Measurements from ENCODE around the gene C6orf132.
A peak's percentile ranks its signal among the peaks of the same experiment; 100 is the strongest.
"Not testable (repeated sequence)": the region's sequence is repeated elsewhere in the genome, so short reads cannot be mapped to it uniquely, and the experiment has no call there.

Gene C6orf132, protein sequence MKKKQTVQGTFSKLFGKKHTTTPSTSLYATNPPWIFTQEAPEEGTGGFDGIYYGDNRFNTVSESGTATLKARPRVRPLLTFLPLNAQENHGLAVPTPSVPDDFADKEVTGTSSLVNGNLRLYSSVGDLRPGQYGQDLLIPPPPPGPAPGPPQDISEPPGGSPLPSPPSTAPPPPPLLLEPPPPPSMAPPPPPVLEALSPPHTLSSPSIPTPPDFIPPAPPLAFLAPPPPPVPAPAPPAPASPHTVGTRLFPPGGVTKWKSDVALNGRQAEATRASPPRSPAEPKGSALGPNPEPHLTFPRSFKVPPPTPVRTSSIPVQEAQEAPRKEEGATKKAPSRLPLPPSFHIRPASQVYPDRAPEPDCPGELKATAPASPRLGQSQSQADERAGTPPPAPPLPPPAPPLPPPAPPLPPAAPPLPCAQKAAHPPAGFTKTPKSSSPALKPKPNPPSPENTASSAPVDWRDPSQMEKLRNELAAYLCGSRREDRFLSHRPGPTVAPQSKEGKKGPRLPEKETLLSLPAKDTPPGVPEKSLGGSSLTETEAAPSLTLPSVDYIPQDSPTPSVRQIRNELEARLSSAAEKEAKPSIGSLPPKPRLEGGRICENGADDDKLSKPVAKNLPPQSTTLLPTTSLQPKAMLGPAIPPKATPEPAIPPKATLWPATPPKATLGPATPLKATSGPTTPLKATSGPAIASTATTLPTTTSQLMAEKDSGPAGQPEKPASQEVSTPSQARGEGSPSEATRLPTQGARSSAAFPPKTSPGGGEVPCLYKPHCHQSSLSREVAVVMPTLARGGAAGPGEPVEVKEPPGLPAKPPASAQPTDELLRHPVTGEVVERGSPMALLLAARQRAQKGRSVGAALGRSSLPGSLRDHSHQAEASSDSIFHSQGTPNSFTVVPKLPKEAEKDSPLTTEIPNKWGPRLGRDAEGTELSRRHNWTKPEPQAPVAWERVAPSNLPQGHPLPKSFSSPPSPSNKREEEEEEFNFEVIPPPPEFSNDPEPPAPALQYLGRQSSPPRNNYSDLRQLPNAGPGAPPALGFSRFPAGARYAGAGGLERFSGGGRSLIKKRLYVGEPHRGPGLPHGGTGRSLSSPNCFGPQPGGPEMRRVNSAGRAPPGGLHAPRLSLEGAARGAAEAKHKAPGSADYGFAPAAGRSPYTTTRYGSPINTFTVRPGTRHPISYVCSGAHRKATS

DNA sequence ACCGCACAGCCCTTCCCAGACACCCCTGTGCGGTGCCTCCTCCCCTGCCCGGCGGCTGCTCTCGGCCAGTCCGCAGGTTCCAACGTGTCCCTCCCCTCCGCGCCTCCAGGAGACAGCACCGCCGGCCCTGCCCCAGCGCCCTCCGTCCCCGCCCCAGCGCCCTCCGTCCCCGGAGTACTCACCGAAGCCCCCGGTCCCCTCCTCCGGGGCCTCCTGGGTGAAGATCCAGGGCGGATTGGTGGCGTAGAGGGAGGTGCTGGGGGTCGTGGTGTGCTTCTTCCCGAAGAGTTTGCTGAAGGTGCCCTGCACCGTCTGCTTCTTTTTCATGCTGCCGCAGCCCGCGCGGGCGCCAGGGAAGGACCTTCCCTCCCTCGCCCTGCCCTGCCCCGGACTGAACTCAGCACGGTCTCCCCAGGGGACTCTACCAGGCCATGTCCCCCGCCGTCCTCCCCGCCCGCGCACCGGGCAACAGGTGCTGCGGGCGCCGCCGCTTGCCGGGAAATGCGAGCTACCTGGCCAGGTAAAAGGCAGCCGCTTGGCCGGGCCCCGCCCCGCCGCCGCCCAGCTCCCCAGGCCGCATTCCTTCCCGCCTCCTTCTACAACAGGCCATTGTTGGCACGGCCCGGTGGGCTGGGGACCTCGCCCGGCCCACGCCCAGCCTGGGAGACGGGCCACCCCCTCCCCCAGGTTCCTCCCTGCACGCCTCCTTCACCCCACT lies at the start of gene C6orf132:
C6orf132 (minus strand) TSS at position 503 of the 718 bp plus-strand sequence; CDS start at position 327, 176 bp downstream.
- DNase-seq: no peak
- intact Hi-C loops (cut with DNase I): no loop called here

DNA sequence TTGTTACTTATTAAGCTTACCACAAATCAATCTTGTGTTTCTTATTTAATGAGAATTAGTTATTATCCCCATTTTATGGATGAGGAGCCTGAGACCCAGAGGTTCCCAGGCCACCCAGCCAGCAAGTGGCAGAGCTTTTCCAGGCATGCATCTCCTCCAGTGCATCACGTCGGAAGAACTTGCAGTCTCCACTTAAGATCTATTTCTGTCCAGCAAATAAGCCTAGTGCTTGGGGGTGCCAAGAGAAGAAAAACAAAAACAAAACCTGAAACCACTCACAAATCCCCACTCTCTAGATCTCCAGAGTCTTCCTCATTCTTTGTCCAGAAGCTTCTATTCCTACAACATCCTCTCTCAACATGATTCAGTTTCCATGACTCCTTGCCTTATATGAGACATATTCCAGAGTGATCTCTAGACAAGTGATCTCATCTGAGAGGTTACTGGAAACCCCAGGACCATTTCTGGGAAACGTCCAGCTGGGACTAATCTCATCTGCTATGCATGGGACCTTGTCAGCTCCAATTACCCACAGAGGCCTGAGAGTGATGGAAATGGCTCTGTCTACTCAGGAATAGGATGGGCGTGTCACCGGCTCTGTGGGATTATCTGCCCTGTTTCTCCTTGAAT lies 48.2 kb upstream of the C6orf132 start:
- intact Hi-C loops (cut with DNase I): no loop called here
- no peak for DNase-seq

DNA sequence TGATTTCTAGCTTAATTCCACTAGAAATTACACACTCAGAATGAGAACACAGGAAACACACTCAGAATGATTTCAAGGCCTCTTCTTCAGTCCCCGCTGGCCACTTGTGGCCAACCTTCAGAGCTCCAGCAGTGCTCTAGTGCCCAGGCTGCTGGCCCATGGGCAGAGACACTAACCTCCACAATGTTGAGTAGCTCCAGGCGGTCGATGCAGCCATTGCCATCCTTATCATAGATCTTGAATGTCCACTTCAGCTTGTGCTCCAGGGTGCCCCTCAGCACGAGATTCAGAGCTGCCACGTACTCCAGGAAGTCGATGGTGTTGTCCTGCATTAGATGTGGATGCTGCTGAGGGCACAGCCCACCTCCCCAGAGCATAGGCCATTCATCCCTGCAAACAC lies 46.0 kb upstream of the C6orf132 start:
- peak in 1 of 10 donors; percentile 31 for DNase-seq
- intact Hi-C loops (cut with DNase I): no loop called here

DNA sequence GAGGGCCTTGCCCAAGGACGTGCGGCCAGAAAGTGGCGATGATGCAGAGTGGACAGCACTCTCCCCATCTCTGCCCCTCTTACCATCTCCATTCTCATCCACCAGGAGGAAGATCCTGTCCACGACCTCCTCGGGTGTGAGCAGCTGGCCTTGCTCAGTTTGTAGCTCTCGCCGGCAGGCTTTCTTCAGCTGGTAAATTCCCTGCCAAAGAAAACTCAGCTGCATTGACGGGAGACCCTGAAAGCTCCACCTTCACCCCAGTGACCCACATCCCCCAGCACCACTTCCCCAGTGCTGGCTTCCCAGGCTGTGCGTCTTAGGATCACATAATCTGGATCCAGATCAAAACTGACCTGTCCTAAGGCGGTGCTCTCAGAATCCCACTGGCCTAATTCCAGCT lies 43.2 kb upstream of the C6orf132 start:
- DNase-seq: peak in 1 of 10 donors; percentile 29
- intact Hi-C loops (cut with DNase I): no loop called here

DNA sequence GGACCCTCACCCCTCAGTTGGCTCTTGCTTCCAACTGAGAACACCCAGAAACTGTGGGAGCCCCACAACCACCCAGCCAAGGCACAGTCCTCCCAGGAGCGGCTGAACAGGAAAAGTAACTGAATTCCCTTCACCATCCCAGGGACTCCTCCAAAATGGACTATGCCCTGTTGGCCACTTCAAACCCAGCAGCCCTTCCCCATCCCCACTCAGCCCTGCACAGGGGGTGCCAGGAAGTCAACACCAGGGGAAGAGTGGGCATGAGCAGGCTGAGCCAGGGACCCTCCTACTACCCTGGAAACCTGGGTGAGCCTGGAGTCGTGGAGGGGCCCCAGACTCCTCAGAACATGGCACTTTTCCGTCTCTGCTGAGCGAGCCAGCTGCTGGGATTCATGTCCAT lies 42.1 kb upstream of the C6orf132 start:
- no peak for DNase-seq
- intact Hi-C loops (cut with DNase I): no loop called here

DNA sequence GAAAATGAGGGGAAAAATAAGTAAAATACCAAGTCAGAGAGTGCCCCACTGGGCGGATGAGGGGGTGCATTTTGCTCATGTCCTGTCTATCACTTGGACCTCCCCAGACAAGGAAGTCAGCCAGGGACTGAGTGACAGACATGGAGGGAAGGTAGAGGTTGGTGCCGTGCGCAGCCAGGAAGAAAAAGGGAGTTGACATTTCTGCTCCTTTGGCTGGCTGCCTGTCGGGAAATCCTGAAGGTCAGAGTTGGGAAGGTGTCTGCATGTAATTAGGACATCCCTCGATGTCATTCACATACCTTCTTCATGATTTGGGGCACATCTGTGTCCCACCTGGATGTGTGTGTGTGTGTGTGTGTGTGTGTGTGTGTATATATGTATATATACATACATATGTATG lies 39.7 kb upstream of the C6orf132 start:
- DNase-seq: no peak
- intact Hi-C loops (cut with DNase I): no loop called here

DNA sequence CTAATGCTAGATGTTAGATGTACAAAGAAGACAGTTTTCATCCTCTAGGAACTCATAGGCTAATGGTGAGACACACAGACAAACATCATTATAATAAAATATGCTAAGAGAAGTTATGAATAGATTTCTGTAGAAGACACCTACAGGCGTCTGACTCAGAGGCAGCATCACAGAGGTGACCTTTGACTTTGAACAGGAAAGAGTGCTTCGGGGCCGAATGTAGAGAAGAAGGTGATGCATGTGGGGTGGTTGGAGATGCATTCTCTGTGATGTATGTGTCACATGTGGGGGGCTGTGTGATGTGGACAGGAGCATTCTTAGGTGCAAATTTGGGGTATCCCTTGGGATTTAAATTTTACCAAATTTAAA lies 37.5 kb upstream of the C6orf132 start:
- no peak for DNase-seq
- intact Hi-C loops (cut with DNase I): no loop called here

DNA sequence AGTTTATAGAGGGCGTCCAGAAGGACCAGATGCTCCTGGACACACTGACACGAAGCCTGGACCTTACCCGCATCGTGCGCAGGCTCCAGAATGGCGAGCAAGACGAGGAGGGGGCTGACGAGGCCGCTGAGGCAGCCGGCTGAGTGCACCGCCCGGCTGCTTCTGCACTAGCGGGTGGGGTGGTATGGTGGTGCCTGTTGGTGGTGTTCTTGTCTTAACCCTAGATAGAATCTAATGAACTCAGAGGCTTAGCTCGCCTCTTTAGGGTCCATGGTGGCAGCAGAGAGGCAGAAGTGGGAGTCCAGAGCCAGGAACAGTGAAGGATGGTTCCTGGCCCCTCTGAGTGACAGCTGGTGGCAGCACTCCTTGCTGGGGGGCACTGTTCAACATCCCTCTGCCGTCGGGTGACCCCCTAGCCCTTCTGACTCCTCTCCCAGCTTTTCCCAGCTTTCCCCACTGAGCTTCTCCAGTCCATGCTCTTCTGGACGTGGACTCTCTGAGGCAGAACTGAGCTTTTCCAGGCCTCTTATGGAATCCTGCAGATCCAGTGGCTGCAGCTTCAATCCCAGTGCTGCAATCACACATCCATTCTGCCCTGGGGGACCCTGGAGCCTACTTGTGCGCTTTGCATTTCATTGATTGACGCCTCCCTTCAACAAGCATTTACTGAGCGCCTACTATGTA lies 37.0 kb upstream of the C6orf132 start:
- intact Hi-C loops (cut with DNase I): no loop called here
- DNase-seq: no peak

DNA sequence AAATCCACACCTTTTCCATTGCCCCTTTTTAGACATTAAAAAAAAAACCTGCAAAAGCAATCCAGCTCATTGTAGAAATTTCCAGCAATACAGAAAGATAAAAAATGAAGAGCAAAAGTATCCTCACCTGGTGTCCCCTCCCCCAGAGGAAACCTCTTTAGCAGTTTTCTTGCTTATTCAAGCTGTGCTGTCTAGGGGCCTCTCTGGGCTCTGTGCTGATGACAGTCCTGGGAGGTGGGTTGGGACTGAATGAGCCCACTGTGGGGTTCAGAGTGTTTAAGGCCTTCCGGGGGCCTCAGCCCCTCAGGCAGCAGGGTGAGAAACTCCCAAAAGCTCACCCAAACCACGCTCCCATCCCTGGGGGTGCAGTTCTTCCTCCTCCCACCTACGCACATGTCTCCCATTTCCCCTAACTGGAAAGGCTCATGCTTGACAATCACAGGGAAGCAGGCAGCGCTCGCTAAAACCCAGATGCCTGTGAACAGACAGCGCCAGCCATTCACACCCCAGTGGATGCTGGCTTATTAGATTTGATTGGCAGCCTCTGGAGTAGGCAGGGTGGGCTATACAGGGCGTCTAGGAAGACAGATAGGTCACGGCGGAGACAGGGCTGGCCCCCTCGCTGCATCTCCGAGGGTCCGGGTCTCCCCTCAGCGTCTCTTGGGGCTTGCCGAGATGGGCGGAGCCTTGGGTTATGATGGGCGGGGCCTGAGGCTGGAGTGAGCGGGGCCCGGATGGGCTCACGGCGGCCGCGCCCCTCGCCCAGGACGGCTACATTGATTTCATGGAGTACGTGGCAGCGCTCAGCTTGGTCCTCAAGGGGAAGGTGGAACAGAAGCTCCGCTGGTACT lies 35.3 kb upstream of the C6orf132 start:
- no peak for DNase-seq
- intact Hi-C loops (cut with DNase I): no loop called here

DNA sequence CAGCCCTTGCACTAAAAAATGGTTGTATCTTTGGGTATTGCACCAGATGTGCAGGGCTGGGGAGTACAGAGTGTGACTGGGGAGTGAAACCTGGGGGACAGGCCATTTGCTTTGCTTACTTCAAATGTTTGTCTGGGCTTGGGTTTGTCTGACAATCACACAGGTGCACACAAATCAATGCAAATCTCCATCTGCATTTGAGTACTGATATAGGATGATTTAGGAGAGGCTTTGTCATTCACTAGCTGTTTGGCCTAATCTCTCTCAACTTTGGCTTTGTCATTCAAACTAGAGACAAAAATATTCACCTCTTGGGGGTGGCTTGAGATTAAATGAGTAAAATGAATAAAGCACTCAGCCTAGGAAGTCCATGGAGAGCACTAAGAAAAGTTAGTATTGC lies 34.6 kb upstream of the C6orf132 start:
- intact Hi-C loops (cut with DNase I): no loop called here
- DNase-seq: no peak

DNA sequence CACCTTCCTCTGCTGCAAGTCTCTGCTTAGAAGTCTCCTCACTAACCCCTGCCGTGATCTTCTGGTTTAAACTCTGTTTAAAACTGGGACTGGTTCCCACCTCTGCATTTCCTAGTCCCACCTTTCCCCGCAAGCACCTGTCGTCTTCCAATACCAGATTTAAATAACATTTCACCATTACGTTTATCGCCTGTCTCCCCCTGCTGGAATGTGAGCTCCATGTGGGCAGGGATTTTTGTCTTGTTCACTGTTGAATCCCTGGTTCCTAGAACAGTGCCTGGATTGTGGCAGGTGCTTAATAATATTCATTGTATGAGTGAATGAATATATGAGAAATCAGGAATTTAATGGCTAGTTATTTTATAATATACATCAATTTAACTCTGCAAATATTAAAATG lies 33.4 kb upstream of the C6orf132 start:
- DNase-seq: no peak
- intact Hi-C loops (cut with DNase I): no loop called here

DNA sequence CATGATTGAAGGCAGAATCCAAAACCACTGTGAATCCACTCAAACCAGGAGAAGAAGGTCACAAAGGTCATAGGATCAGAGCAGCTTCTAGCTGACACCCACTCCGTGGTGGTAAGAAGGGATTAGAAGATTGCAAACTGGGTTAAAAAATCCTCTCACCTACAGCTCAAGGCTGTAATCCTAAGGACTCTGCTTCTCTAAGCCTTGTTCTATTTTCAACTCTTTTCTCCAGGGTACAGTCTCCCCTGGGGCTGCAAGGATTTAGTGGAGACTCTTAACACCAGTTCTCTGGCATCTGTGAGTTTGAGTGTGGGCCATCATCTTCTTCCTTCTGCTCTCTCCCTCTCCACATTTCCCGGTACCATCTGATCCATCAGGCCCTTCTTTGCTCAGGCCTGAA lies 30.7 kb upstream of the C6orf132 start, which contains the start of gene GUCA1A:
GUCA1A (plus strand) TSS at position 264 of the 400 bp plus-strand sequence. CDS start 250 bp downstream, outside the sequence.
- DNase-seq: no peak
- intact Hi-C loops (cut with DNase I): no loop called here

DNA sequence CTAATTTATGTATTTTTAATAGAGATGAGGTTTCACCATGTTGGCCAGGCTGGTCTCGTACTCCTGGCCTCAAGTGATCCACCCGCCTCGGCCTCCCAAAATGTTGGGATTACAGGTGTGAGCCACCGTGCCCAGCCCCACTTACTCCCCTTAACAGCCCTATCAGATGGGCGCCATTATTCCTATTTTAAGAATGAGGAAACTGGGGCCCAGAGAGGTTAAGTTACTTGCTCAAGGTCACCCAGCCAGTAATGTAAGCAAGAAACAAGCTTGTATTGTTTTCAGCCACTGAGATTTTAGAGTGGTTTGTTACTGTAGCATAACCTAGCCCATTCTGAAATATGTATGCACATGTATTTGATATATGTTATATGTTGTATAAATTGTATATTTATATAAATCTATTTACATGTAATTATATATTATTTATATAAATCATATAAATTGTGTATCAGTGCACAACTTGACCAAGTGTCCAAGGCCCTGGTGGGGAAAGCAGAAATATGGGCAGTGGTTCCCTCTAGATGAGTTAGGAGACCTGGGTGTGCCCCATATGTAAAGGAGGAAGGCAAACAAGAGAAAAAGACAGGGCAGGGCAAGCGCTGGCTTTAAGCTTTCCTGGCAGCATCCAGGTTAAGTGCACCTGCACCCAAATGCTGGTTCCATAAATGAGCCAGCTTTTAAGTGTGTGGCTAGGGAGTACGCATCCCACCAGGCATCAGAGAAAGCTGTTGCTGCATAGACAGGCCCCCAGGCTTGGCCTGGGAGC lies 29.6 kb upstream of the C6orf132 start:
- no peak for DNase-seq
- intact Hi-C loops (cut with DNase I): no loop called here

DNA sequence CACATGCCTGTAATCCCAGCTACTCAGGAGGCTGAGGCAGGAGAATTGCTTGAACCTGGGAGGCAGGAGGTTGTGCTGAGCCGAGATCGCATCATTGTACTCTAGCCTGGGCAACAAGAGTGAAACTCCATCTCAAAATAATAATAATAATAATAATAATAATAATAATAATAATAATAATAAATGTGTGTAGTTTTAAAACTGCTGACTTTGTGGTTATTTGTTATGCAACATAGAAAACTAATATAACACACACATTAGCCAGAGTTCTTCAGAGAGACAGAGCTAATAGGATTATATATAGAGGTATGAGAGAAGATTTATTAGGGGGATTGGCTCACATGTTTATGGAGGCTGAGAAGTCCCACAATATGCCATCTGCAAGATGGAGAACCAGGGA lies 27.4 kb upstream of the C6orf132 start:
- not testable (repeated sequence) for DNase-seq
- intact Hi-C loops (cut with DNase I): loop anchor here (2.0 kb wide), 1 partner anchor 95 kb away; no protein-coding TSS in a partner anchor

DNA sequence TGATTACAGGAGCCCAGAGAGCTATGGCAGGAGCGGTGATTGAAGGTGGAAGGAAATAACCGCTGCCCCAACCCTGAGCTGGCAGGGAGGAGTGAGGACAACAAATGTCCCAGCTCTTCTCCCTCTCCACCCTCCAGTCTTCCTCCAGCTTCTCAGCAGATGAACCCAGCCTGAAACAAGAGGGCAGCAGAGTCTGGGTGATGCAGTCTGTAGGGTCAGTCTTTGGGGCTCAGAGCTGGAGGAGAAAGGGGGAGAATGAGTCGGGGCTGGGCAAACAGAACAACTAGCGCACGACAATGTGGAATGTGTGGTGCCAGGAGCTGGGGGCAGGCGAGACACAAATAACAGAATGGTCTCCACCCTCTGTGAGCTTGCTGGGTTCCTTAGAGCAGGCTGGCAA lies 26.2 kb upstream of the C6orf132 start:
- intact Hi-C loops (cut with DNase I): loop anchor here (2.0 kb wide), 1 partner anchor 94 kb away; no protein-coding TSS in a partner anchor
- DNase-seq: no peak

DNA sequence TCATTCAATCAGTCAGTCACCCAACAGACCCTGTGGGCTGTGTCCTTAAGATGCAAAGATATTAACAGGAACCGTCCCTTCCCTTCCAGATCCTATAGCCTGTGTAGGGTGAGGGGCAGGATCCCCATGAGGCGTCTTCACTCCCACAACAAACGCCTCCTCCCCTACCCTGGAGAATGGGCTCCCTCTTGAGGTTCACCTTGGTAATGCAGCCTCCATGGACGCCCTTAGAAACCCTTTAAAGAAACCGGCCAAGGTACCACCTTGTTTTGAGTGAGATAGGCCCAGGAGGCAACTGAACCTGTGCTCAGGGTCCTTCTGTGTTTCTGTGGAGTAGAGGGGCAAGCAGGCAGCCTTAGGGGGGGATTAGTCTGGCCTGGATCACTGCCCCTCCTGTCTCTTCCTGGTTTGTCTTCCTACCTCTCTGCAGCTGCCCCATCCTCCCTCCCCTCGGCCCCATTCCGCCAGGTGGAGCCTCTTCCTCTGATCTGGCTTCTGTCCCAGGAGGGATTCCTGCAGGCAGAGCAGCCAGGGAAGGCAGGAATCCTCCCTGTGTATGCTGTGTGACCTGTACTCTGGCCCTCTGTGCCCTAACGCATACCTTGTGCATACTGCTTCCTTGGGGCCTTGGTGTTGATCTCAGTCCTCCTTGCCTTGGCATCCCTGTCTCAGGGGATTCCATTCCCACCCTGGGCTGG lies 24.2 kb upstream of the C6orf132 start:
- peak in 7 of 10 donors; percentile 22 to 79 (median 70) for DNase-seq

DNA sequence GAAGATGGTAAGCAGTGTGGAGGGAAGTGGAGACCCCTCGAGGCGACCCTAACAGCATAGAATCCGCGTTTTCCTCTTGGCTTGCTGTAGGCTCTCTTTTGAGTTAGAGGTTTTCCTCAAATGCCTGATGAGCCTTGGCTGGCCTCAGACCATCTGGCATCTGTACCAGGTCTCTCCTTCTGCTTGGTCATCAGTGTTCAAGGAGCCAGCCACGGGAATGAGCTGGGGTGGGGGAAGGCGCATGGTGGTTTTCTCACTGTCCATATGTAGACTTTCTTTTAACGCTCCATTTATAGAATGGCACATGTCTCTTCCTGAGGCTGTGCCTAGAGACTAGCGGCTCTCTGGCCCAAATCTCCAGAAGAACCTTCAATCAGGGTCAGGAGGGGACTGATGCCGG lies 22.6 kb upstream of the C6orf132 start:
- peak in 2 of 10 donors; percentile 66 to 74 for DNase-seq
- intact Hi-C loops (cut with DNase I): no loop called here

More for the DNA sequence above, 24.2 kb upstream of the C6orf132 start:
- intact Hi-C loops (cut with DNase I): no loop called here

All from posterior cingulate gyrus (tissue), 11 donors.